MM.1S (cell line): ENCODE results near the gene CPLX1.

ENCODE experiments used
- EZH2phosphoT487 ChIP-seq: fragments of 300-600 bp; sonication (generic); IDR thresholded peaks from 2 replicates; pipeline ENCODE4 v1.6.1; 2018; ENCODE audit warnings: antibody characterized with exemption, low read length
- TF ChIP-seq, protein P1 (sequence below): fragments of 300-600 bp; sonication (generic); IDR thresholded peaks from 2 replicates; pipeline ENCODE4 v1.5.1; 2016; ENCODE audit warnings: antibody characterized with exemption, low read length, mixed read lengths

DNA sequence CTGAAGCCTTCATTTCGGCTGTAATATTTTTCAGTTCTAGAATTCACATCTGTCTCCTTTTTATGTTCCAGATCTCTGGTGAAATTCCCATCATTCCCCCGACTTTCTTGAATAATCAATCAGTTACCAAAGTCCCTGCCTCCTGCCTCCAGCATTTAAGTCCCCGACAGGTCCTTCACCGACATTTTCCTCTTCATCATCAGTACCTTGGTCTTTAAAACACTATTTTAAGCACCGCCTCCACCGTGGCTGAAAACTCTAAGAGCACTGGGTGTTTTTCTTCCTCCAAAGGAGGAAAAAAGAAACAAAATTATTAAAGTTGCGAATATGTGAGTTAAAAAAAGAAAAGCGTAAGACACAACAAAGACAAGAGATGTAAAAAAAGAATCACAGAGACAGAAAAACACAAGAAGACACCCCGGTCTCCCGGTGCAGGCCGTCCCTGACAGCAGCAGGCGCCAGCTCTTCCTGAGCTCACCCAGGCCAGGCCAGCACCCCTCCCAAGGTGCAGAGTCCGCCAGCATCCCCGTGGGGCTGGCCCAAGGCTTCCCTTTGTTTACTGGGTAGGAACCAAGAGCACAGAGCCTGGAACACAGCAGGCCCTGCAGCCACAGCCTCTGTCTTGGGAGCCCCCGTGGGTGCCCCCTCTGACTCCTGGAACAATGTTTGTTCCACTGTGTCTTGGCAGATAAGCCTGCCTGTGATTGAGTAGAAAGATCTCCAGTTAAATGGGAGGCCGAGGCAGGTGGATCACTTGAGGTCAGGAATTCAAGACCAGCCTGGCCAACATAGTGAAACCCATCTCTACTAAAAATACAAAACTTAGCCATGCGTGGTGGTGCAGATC, 49.3 kb upstream of the CPLX1 start:
- TF ChIP-seq, protein P1, sequence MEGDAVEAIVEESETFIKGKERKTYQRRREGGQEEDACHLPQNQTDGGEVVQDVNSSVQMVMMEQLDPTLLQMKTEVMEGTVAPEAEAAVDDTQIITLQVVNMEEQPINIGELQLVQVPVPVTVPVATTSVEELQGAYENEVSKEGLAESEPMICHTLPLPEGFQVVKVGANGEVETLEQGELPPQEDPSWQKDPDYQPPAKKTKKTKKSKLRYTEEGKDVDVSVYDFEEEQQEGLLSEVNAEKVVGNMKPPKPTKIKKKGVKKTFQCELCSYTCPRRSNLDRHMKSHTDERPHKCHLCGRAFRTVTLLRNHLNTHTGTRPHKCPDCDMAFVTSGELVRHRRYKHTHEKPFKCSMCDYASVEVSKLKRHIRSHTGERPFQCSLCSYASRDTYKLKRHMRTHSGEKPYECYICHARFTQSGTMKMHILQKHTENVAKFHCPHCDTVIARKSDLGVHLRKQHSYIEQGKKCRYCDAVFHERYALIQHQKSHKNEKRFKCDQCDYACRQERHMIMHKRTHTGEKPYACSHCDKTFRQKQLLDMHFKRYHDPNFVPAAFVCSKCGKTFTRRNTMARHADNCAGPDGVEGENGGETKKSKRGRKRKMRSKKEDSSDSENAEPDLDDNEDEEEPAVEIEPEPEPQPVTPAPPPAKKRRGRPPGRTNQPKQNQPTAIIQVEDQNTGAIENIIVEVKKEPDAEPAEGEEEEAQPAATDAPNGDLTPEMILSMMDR: no peak
- TF ChIP-seq EZH2phosphoT487: no peak
